ENCODE measurements around the gene SDCCAG8.

DNA sequence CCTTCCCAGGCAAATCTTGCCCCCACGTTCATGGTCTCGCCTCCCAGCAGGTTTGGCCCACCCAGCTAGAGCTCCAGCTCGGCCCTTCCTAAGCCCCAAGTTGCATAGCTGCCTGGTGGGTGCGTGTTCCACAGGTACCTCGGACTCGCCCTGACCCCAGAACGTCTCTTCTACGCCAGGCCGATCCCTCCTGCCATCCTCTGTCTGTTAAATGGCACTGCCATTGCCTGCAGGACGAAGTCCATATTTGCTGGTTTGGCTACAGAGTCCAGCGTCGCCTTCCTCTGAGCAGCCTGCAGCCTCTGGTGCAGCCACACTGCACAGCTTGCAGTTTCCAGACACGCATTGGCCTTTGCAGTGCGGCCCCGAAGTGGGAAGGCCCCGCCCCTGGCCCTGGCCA, 228.1 kb downstream of the SDCCAG8 start:
- TF ChIP-seq POLR2A (IDR thresholded peaks at IDR 0.05; ENCODE audit: low read length) (no peak), GATA1 (IDR thresholded peaks at IDR 0.05; ENCODE audit: low read depth, low read length) (no peak)

Measured in erythroblast (primary cell).